PC-9 (cell line): Measurements from ENCODE around the gene CFAP53. TPM values are rescaled to one million over a fixed set of nuclear protein-coding genes. Genes with fewer than 3 reads are reported as not detected.

Source experiments
- BruUV-seq: library from RNA; stranded (reverse); fragments of 400-500 nt; replicated peaks from 2 replicates; lab custom pipeline; 2021; lab: Mats Ljungman, UMichigan
- CTCF ChIA-PET: fragments of 300-600 bp; sonication (Branson Sonifier 250); formaldehyde crosslinking; loops from one replicate; lab custom pipeline; 2022; ENCODE audit warnings: antibody characterized with exemption; lab: Charles Lee
- POLR2A ChIA-PET: fragments of 300-600 bp; sonication (Branson Sonifier 250); formaldehyde crosslinking; loops from one replicate; lab custom pipeline; 2022; ENCODE audit warnings: antibody characterized with exemption; ENCODE audit not compliant: unreplicated experiment; lab: Charles Lee
- DNase-seq, 2 experiments: peaks; one replicate each; pipeline versions ENCODE4 v3.0.0 to v3.0.0-alpha.2; 2015 to 2022; ENCODE audit warnings: mixed read lengths in 1 of 2
- H2AFZ ChIP-seq: fragments of 200-600 bp; sonication (generic); 2 replicates; pipeline ENCODE4 v1.8.1; 2017; ENCODE audit warnings: antibody characterized with exemption
- H3F3A ChIP-seq: fragments of 200-600 bp; sonication (generic); 2 replicates; pipeline ENCODE4 v1.8.1; 2017; ENCODE audit warnings: antibody characterized with exemption, mild to moderate bottlenecking, low read depth; ENCODE audit not compliant: insufficient read depth
- H3K27ac ChIP-seq: fragments of 200-600 bp; sonication (generic); 2 replicates; pipeline ENCODE4 v1.6.1; 2016; ENCODE audit warnings: mixed run types
- H3K27me3 ChIP-seq: fragments of 200-600 bp; sonication (generic); 2 replicates; pipeline ENCODE4 v1.6.1; 2016; ENCODE audit warnings: low read depth, mixed run types; ENCODE audit not compliant: insufficient read depth
- H3K36me3 ChIP-seq: fragments of 200-600 bp; sonication (generic); 2 replicates; pipeline ENCODE4 v1.6.1; 2016; ENCODE audit warnings: low read depth, mixed run types
- H3K4me1 ChIP-seq: fragments of 200-600 bp; sonication (generic); replicated peaks from 2 replicates; pipeline ENCODE4 v1.6.1; 2016; ENCODE audit warnings: mixed run types; ENCODE audit not compliant: insufficient read depth
- H3K4me2 ChIP-seq: fragments of 200-600 bp; sonication (generic); 2 replicates; pipeline ENCODE4 v1.6.1; 2017; ENCODE audit warnings: mixed run types
- H3K4me3 ChIP-seq: fragments of 200-600 bp; sonication (generic); 2 replicates; pipeline ENCODE4 v1.6.1; 2016; ENCODE audit warnings: mixed run types
- H3K79me2 ChIP-seq: fragments of 200-600 bp; sonication (generic); 2 replicates; pipeline ENCODE4 v1.6.1; 2017; ENCODE audit warnings: low read depth, mixed run types
- H3K9me2 ChIP-seq: fragments of 200-600 bp; sonication (generic); 2 replicates; pipeline ENCODE4 v1.8.1; 2017; ENCODE audit warnings: mild to moderate bottlenecking; ENCODE audit not compliant: insufficient read depth
- H3K9me3 ChIP-seq: fragments of 200-600 bp; sonication (generic); 2 replicates; pipeline ENCODE4 v1.8.1; 2016; ENCODE audit warnings: low read depth; ENCODE audit not compliant: insufficient read depth
- H4K20me1 ChIP-seq: fragments of 200-600 bp; sonication (generic); 2 replicates; pipeline ENCODE4 v1.8.1; 2017; ENCODE audit not compliant: insufficient read depth
- EZH2 ChIP-seq: fragments of 200-600 bp; sonication (generic); IDR thresholded peaks from 2 replicates; pipeline ENCODE4 v1.8.0; 2017; ENCODE audit warnings: antibody characterized with exemption, low read depth
- intact Hi-C: fragments of 100-400 bp; cut with micrococcal nuclease; formaldehyde crosslinking; loops from one replicate; pipeline ENCODE4 v1.10.0; 2022; ENCODE audit not compliant: unreplicated experiment
- total RNA-seq: library from RNA; stranded (reverse); gene quantifications from 2 replicates; pipeline ENCODE4 v1.2.3, GENCODE V29; 2021
- TF ChIP-seq, protein P1 (sequence below): fragments of 200-600 bp; sonication (generic); conservative IDR thresholded peaks from 2 replicates; pipeline ENCODE4 v1.6.1; 2017; ENCODE audit warnings: mixed run types, antibody characterized with exemption, mild to moderate bottlenecking, moderate library complexity

CFAP53 gene
- total RNA-seq, 1 experiment from 2014 or later = 2.1 TPM

DNA sequence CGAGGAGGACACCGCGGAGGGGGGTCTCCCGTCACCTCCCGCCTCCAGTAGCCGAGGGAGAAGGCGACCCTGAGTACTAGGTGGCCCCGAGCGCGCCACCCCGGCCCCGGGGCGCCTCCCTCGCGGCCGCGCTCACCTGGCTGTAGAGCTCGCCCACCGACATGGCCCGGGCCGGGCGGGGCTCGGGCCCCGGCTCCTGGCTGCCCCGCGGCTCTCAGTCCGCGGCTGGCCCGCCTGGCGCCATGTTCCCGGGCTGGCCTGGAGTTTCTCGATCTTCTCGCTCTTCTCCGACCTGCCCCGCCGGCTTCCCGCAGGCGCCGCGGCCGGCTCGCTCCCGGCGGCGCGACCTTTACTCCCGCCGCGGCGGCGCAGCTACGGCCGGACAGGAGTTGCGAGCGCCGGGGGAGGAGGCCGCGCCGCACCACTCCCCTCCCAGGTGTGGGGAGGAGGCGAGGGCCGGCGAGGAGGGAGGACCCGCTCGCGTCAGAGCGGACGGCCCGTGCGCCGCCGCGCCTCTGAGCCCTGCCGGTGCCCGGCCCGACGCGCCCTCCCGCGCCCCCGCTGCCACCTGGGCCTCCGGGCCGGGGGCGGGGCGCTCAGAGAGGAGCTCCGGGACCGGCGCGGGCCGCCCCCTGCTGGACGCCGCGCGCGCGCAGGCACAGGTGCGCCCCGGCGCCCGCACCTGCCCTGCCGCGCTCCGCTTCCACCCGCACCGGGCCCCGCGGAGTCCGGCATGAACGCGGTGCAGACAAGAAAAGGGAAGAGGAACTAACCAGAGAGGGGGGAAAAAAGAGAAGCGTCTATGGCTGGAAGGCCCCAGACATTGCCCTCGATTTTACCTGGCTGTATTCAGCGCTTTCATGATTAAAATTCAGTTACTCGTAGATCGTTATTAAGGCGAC is 71.4 kb downstream of the CFAP53 start, which contains the start of gene MYO5B:
TSS of gene MYO5B (minus strand) at position 517 of the 902 bp plus-strand sequence. CDS start at position 163, 354 bp downstream.
- BruUV-seq = no TSS peak
- intact Hi-C loops = loop anchor here (1.0 to 10.0 kb wide), 4 partner anchors 33 to 184 kb away; no protein-coding TSS in a partner anchor
- Histone ChIP-seq H3K79me2 (peaks cover 40% of the 10 kb centered on the region), H4K20me1 (no peaks in the 10 kb centered on the region), H3K36me3 (no peaks in the 10 kb centered on the region), H3K4me2 (peak within 1 kb of the TSS; percentile 97), H2AFZ (peak within 1 kb of the TSS; percentile 88), H3K27ac (peak within 1 kb of the TSS; percentile 63), H3K4me3 (peak within 1 kb of the TSS; percentile 90), H3K27me3 (no peaks in the 10 kb centered on the region), H3K9me3 (no peaks in the 10 kb centered on the region), H3F3A (peaks cover 15% of the 10 kb centered on the region), H3K4me1 (peaks cover 31% of the 10 kb centered on the region), H3K9me2 (peaks cover 5% of the 10 kb centered on the region; the same call in 1 of the 2 replicates)
- POLR2A ChIA-PET = interaction anchor here (0.6 to 0.9 kb wide), 2 partner anchors 33 to 381 kb away, joined by 4 to 10 read pairs; no protein-coding TSS in a partner anchor
- CTCF ChIA-PET = interaction anchor here (0.6 to 1.1 kb wide), 11 partner anchors 67 to 685 kb away, joined by 3 to 8 read pairs (median 4); no protein-coding TSS in a partner anchor
- TF ChIP-seq, protein P1, sequence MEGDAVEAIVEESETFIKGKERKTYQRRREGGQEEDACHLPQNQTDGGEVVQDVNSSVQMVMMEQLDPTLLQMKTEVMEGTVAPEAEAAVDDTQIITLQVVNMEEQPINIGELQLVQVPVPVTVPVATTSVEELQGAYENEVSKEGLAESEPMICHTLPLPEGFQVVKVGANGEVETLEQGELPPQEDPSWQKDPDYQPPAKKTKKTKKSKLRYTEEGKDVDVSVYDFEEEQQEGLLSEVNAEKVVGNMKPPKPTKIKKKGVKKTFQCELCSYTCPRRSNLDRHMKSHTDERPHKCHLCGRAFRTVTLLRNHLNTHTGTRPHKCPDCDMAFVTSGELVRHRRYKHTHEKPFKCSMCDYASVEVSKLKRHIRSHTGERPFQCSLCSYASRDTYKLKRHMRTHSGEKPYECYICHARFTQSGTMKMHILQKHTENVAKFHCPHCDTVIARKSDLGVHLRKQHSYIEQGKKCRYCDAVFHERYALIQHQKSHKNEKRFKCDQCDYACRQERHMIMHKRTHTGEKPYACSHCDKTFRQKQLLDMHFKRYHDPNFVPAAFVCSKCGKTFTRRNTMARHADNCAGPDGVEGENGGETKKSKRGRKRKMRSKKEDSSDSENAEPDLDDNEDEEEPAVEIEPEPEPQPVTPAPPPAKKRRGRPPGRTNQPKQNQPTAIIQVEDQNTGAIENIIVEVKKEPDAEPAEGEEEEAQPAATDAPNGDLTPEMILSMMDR = peak; percentile 47
- TF ChIP-seq EZH2 = no peak
- DNase-seq = peak; percentile 70 to 86

GRCh38 chr18:50193796-50194630 is 72.3 kb downstream of the CFAP53 start:
- Histone ChIP-seq H3K27ac (peak overlapping the region; percentile 63), H4K20me1 (no peaks in the 10 kb centered on the region), H3K36me3 (no peaks in the 10 kb centered on the region), H2AFZ (peak overlapping the region; percentile 54), H3K9me3 (no peaks in the 10 kb centered on the region), H3K4me3 (peak overlapping the region; percentile 90), H3K9me2 (peaks cover 5% of the 10 kb centered on the region; the same call in 1 of the 2 replicates), H3F3A (peaks cover 17% of the 10 kb centered on the region), H3K4me1 (peaks cover 34% of the 10 kb centered on the region), H3K4me2 (peak overlapping the region; percentile 89), H3K27me3 (no peaks in the 10 kb centered on the region), H3K79me2 (peaks cover 49% of the 10 kb centered on the region)
- peak in 1 of 2 experiments; percentile 17 for DNase-seq
- TF ChIP-seq, protein P1 = no peak
- no peak for TF ChIP-seq EZH2
- POLR2A ChIA-PET = interaction anchor here (0.9 kb wide), 1 partner anchor 32 kb away, joined by 4 read pairs; no protein-coding TSS in a partner anchor
- CTCF ChIA-PET = interaction anchor here (0.6 to 1.1 kb wide), 5 partner anchors 87 to 327 kb away, joined by 3 to 5 read pairs (median 4); no protein-coding TSS in a partner anchor
- TSS peak; percentile 27 for BruUV-seq
- intact Hi-C loops = loop anchor here (1.0 to 10.0 kb wide), 3 partner anchors 35 to 183 kb away; no protein-coding TSS in a partner anchor
